HG03108 (cell line): ENCODE results near the gene TBC1D2B.

Experiments
- ATAC-seq: cut with Tn5 transposase; IDR thresholded peaks from one replicate; pipeline ENCODE4 v1.9.1; 2021; ENCODE audit warnings: moderate library complexity; ENCODE audit not compliant: unreplicated experiment

The TBC1D2B gene

GRCh38 chr15:78056714-78057269 is 20.7 kb downstream of the TBC1D2B start:
- ATAC-seq: peak; percentile 55

DNA sequence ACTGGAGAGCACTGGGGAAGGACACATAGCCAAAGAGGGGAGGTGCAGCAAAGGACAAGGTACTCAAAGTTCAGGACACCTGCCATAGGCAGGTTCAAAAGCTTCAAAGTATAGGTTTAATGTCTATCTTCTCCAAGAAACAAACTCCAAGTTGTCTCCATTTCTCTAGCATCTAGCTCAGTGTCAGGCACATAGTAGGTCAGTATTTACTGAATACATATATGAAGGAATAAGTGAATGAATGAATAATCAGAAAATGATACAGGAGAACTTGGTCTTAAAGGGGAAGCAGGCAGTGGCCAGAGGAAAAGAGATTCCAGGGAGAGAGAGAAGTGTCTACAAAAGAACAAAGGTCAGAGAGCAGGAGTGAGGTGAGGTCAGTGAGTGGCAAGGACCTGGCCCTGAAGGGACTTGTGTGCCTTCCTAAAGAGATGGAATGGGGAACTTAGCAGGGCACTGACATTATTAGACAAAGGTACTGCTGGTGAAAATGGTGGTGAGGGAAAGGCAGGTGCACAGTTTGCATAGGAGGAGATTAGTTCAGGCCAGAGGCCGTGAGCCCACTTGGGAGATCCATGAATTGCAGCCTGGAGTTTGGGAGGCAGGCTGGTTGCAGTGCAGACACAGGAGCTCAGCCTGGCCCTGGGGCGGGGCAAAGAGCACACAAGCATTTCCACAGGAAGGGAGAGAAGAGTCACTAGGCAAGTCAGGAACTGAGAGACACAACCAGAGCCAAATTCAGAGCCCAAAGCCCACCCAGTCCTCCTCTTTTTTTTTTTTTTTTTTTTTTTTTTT is 21.4 kb downstream of the TBC1D2B start:
- ATAC-seq: peak; percentile 22

DNA sequence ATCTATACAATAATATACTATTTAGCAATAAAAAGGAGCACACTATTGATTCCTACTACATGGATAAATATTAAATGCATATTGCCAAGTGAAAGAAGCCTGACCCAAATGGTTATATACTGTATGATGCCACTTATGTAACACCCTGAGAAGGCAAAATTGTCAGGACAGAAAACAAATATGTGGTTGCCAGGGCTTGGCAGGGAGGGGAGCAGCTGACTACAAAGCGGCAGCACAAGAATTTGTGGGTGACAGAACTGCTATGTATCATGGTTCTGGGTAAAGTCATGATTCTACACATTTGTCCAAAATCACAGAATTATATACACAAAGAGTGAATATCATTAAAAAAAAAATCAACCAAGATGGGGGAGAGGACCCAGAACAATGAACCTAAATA is 22.5 kb downstream of the TBC1D2B start:
- no peak for ATAC-seq

DNA sequence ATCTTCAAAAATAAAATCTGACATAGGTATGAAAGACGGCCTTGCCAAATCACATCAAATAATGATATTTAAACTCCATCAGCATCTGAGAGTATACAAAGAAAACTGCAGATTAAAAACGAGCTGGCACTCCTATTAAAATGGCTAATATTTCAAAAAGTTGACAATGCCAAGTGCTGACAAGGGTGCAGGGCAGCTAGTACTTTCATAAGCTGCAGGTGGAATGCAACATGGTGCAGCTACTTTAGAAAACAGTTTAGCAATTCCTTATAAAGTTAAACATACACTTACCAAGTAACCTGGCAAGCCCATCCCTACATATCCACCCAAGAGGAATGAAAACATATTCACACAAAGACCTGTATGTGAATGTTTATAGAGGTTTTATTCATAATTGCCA is 23.0 kb downstream of the TBC1D2B start:
- ATAC-seq: no peak

- ATAC-seq: no peak
Measured at GRCh38 chr15:78052545-78052944, 25.0 kb downstream of the TBC1D2B start.

- ATAC-seq: no peak
Measured at GRCh38 chr15:78052001-78052401, 25.5 kb downstream of the TBC1D2B start.

- ATAC-seq: no peak
Measured at GRCh38 chr15:78051596-78051995, 25.9 kb downstream of the TBC1D2B start.

DNA sequence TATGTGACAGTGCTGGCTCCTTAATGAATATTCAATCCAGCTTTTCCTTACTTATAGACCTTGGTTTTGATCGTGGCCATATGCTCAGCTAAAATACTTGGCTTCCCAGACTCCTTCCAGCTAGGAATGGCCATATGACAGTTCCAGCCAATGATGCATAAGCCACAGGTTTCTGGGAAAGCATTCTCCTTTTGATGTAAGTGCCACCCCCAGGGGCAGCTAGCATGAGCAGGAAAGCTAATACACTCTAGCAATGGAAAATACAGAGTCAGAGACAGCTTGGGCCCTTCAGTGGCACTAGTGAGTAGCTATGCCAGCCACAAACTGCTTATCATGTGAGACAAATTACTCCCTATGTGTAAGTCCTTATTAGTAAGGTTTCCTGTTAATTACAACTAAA is 26.7 kb downstream of the TBC1D2B start:
- no peak for ATAC-seq

GRCh38 chr15:78050441-78050809 is 27.1 kb downstream of the TBC1D2B start:
- ATAC-seq: peak; percentile 3

- ATAC-seq: peak; percentile 57
Measured at GRCh38 chr15:78049691-78050440, 27.6 kb downstream of the TBC1D2B start.

DNA sequence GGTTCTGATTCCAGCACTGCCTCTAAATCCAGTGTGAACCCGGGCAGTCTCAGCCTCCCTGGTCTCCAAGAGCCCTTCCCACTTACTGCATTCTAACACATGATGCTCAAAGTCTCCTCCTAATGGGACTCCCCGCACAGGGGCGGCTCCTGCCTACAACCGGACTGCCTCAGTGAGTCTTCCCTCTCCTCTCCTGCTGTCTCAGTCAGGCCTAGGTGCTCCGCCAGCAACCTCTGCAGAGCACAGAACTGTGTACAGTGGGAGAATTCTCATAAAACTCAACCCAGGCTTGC is 28.9 kb downstream of the TBC1D2B start:
- ATAC-seq: no peak

- no peak for ATAC-seq
Measured at GRCh38 chr15:78047761-78048627, 29.5 kb downstream of the TBC1D2B start.

GRCh38 chr15:78046796-78047341 is 30.6 kb downstream of the TBC1D2B start:
- no peak for ATAC-seq

- no peak for ATAC-seq
Measured at GRCh38 chr15:78045189-78045588, 32.3 kb downstream of the TBC1D2B start.

GRCh38 chr15:78044407-78045155 is 32.9 kb downstream of the TBC1D2B start:
- ATAC-seq: no peak

DNA sequence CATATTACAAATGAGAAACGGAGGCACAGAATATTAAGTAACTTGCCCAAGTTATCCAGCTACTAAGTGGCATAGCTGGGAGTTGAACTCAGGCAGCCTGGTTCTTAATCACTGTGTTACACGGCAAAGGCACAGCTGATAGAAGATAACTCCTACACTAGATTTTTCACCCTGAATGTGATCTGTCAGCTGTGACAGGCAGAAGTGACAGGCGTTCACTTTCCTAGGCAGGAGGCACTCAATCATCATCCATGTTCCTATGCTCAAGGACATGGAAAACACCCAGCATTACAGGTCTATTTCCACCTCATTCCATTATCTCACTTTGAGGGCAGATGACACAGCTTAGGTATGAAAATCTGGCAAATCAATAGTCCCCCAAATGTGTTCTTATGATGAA is 35.6 kb downstream of the TBC1D2B start:
- no peak for ATAC-seq

DNA sequence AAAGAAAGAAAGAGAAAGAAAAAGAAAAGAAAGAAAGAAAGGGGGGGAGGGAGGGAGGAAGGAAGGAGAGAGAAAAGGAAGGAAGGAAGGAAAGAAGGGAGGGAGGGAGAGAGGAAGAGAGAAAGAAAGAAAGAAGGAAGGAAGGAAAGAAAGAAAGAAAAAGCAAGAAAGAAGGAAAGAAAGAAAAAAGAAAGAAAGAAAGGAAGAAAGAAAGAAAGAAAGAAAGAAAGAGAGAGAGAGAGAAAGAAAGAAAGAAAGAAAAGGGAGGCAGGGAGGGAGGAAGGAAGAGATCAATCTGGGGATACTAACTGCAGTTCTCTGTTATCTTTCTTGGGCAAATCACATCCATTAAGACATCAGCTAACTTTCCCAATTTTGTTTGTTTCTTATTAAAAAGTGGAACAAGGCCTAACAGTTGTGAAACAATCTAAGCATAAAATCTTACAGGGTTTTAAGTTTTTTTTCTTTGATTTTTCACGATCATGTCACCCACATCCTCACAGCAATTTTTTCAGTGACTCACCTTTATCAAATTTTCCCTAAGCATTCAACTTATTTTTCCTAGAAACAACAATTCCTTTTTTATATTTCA is 36.8 kb downstream of the TBC1D2B start:
- ATAC-seq: no peak

- no peak for ATAC-seq
Measured at GRCh38 chr15:78038585-78039247, 38.8 kb downstream of the TBC1D2B start.

GRCh38 chr15:78037779-78038305 is 39.7 kb downstream of the TBC1D2B start:
- ATAC-seq: no peak
